Colonic mucosa (tissue), 4 donors: ENCODE data around the gene TRIM5. TPM values are rescaled to one million over a fixed set of nuclear protein-coding genes. Genes with fewer than 3 reads are reported as not detected.

Experiments used
- DNase-seq: peaks from one replicate; pipeline ENCODE4 v3.0.0-alpha.2; 2020
- H3K27ac ChIP-seq: fragments of 200-600 bp; one replicate; pipeline ENCODE4 v1.8.0; 2021
- H3K27me3 ChIP-seq: fragments of 200-600 bp; one replicate; pipeline ENCODE4 v1.8.0; 2021
- H3K36me3 ChIP-seq: fragments of 200-600 bp; one replicate; pipeline ENCODE4 v1.8.0; 2021
- H3K4me1 ChIP-seq: fragments of 200-600 bp; one replicate; pipeline ENCODE4 v1.8.0; 2021; ENCODE audit warnings: mild to moderate bottlenecking
- H3K4me3 ChIP-seq: fragments of 200-600 bp; one replicate; pipeline ENCODE4 v1.8.0; 2021
- H3K9ac ChIP-seq, 2 donors: one replicate each; pipeline ENCODE4 v1.7.0; 2013; ENCODE audit warnings: control low read depth in 2 of 2, low read depth in 2 of 2, low read length in 2 of 2
- H3K9me3 ChIP-seq: fragments of 200-600 bp; one replicate; pipeline ENCODE4 v1.8.0; 2021
- CTCF ChIP-seq: fragments of 200-600 bp; IDR thresholded peaks from one replicate; pipeline ENCODE4 v1.8.0; 2022; ENCODE audit warnings: antibody characterized with exemption, mild to moderate bottlenecking
- intact Hi-C: fragments of 100-400 bp; cut with DNase I; formaldehyde crosslinking; loops from one replicate; pipeline ENCODE4 v1.14.1; 2022
- total RNA-seq, 2 donors: library from RNA; stranded (reverse); fragmentation: NEBNext Ultra II Directional in 1 of 2; extraction: Animal tissue kit (Norgen Biotek cat#: 25700) in 1 of 2; gene quantifications; one replicate each; pipeline ENCODE4 v1.2.1, GENCODE V29; 2021
- donor health status: healthy.
- donor health status: DM: no; HTN: no; CAD: no.
- donor health status: DM: no; HTN: no; CAD: no.

The TRIM5 gene
- total RNA-seq, 2 donors from 2014 or later = 21.4 to 23.3 TPM

GRCh38 chr11:5700421-5701054, 15.7 kb upstream of the TRIM5 start:
- intact Hi-C loops = no loop called here
- no peak for DNase-seq
- no peak for TF ChIP-seq CTCF
- H3K4me3 ChIP-seq = no peak overlapping the region
- no peaks in the 10 kb centered on the region for H3K27me3 ChIP-seq
- H3K27ac ChIP-seq = no peak overlapping the region
- no peak overlapping the region for H3K9ac ChIP-seq
- H3K9me3 ChIP-seq = no peaks in the 10 kb centered on the region
- no peaks in the 10 kb centered on the region for H3K4me1 ChIP-seq
- H3K36me3 ChIP-seq = no peaks in the 10 kb centered on the region

- Histone ChIP-seq H3K4me3 (no peak overlapping the region), H3K9me3 (no peaks in the 10 kb centered on the region)
- TF ChIP-seq CTCF = no peak
Measured at GRCh38 chr11:5698281-5698680, 13.4 kb upstream of the TRIM5 start.

GRCh38 chr11:5696210-5696609, 11.3 kb upstream of the TRIM5 start:
- H3K27me3 ChIP-seq = no peaks in the 10 kb centered on the region
- TF ChIP-seq CTCF = no peak
- no peaks in the 10 kb centered on the region for H3K4me1 ChIP-seq
- H3K4me3 ChIP-seq = no peak overlapping the region
- intact Hi-C loops = no loop called here
- no peaks in the 10 kb centered on the region for H3K36me3 ChIP-seq
- H3K9ac ChIP-seq = no peak overlapping the region
- DNase-seq = no peak
- H3K27ac ChIP-seq = no peak overlapping the region
- no peaks in the 10 kb centered on the region for H3K9me3 ChIP-seq

More at GRCh38 chr11:5698281-5698680, 13.4 kb upstream of the TRIM5 start:
- Histone ChIP-seq H3K27me3 (no peaks in the 10 kb centered on the region), H3K36me3 (no peaks in the 10 kb centered on the region), H3K4me1 (no peaks in the 10 kb centered on the region), H3K9ac (no peak overlapping the region), H3K27ac (no peak overlapping the region)
- intact Hi-C loops = no loop called here
- DNase-seq = no peak

DNA sequence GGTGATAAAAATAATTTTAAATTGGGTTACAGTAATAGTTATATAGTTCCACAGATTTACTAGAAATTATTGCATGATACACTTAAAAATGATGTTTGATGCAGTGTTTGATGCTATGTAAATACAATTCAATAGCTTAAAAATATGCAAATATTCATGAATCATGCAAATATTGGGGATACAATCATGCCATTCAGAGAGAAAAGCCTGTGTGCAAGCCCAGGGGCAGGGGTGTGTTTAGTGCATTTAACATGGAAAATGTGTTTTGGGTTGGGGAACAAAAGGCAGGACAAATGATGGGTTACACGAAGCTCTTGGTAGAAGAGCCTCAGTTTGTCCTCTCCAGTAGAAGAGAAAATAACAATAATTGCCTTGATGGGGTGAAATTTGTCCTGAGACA, 10.7 kb upstream of the TRIM5 start:
- H3K27ac ChIP-seq = no peak overlapping the region
- no peaks in the 10 kb centered on the region for H3K36me3 ChIP-seq
- DNase-seq = no peak
- no peaks in the 10 kb centered on the region for H3K4me1 ChIP-seq
- H3K9ac ChIP-seq = no peak overlapping the region
- H3K9me3 ChIP-seq = no peaks in the 10 kb centered on the region
- no peaks in the 10 kb centered on the region for H3K27me3 ChIP-seq
- H3K4me3 ChIP-seq = no peak overlapping the region
- intact Hi-C loops = no loop called here
- no peak for TF ChIP-seq CTCF

DNA sequence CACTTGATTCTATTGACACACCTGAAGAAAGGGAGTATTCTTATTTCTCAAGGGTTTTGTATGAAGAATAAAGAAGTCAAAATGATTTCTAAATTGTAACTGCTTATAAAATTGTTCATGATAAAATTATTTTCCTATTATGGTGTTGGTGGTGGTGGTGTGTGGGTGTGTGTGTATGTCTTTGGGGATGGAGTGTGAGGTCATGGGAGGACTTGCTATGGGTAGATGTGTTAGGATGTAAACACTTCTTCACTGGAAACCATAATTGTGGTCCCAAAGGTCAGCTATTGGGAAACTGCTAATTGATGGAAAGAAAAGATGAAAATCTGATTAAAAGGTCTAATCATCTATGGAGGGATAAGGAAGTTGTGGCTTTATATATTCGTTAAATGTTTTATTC, 9.8 kb upstream of the TRIM5 start:
- Histone ChIP-seq H3K9me3 (no peaks in the 10 kb centered on the region), H3K27ac (no peak overlapping the region), H3K27me3 (no peaks in the 10 kb centered on the region), H3K4me3 (no peak overlapping the region), H3K4me1 (no peaks in the 10 kb centered on the region), H3K36me3 (no peaks in the 10 kb centered on the region), H3K9ac (no peak overlapping the region)
- intact Hi-C loops = no loop called here
- TF ChIP-seq CTCF = no peak
- DNase-seq = no peak
